ENCODE data around the gene MCM5. TPM values are rescaled to one million over a fixed set of nuclear protein-coding genes. Genes with fewer than 3 reads are reported as not detected.
"Not testable (repeated sequence)": the region's sequence is repeated elsewhere in the genome, so short reads cannot be mapped to it uniquely, and the experiment has no call there.

Gene MCM5
- total RNA-seq, 4 donors from 2014 or later: 19.8 to 25.3 (median 22.4) TPM

- 83 to 93% methylated on average over 2 of the region's 2 CpGs for WGBS, 2 donors
- H3K4me3 ChIP-seq: no peak overlapping the region
- H3K27me3 ChIP-seq: no peaks in the 10 kb centered on the region
- H3K9me3 ChIP-seq: no peaks in the 10 kb centered on the region
- no peak overlapping the region for H3K27ac ChIP-seq
- TF ChIP-seq EP300 (IDR thresholded peaks at IDR 0.05) (no peak), POLR2A (IDR thresholded peaks at IDR 0.05) (no peak)
- TF ChIP-seq, protein P1, sequence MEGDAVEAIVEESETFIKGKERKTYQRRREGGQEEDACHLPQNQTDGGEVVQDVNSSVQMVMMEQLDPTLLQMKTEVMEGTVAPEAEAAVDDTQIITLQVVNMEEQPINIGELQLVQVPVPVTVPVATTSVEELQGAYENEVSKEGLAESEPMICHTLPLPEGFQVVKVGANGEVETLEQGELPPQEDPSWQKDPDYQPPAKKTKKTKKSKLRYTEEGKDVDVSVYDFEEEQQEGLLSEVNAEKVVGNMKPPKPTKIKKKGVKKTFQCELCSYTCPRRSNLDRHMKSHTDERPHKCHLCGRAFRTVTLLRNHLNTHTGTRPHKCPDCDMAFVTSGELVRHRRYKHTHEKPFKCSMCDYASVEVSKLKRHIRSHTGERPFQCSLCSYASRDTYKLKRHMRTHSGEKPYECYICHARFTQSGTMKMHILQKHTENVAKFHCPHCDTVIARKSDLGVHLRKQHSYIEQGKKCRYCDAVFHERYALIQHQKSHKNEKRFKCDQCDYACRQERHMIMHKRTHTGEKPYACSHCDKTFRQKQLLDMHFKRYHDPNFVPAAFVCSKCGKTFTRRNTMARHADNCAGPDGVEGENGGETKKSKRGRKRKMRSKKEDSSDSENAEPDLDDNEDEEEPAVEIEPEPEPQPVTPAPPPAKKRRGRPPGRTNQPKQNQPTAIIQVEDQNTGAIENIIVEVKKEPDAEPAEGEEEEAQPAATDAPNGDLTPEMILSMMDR (IDR thresholded peaks at IDR 0.05): no peak
- peaks cover 0 to 42% (median 0%) of the 10 kb centered on the region in 3 donors for H3K36me3 ChIP-seq
- peaks cover 0 to 23% (median 6%) of the 10 kb centered on the region in 4 donors for H3K4me1 ChIP-seq
- no peak for DNase-seq (ENCODE audit: low spot score in 2 of 2)
Observed at GRCh38 chr22:35392357-35392756, 7.6 kb upstream of the MCM5 start.

DNA sequence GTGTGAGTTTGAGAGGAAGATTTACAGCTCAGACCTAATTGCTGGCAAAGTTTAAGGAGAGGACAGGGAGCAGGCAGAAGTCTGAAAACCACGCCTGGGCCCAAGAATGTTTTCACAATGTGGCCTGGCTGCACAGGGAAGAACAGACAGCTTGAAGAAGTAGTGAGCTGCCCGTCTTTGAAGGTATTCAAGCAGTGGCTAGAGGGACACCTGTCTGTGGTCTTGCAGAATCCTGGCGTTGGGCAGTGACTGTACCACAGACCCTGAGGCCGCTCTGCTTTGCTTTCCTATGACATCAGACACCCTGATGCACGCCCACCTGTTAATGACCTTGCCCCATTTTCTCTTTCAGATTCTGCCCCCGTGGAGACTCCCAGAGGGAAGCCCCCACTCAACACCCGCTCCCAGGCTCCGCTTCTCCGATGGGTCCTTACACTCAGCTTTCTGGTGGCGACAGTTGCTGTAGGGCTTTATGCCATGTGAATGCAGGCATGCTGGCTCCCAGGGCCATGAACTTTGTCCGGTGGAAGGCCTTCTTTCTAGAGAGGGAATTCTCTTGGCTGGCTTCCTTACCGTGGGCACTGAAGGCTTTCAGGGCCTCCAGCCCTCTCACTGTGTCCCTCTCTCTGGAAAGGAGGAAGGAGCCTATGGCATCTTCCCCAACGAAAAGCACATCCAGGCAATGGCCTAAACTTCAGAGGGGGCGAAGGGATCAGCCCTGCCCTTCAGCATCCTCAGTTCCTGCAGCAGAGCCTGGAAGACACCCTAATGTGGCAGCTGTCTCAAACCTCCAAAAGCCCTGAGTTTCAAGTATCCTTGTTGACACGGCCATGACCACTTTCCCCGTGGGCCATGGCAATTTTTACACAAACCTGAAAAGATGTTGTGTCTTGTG is 6.6 kb upstream of the MCM5 start:
- Histone ChIP-seq H3K27ac (no peak overlapping the region), H3K4me1 (peaks cover 0 to 30% (median 6%) of the 10 kb centered on the region in 4 donors), H3K9me3 (no peaks in the 10 kb centered on the region), H3K27me3 (no peaks in the 10 kb centered on the region), H3K36me3 (peaks cover 0 to 32% (median 0%) of the 10 kb centered on the region in 3 donors), H3K4me3 (no peak overlapping the region)
- no peak for TF ChIP-seq POLR2A (IDR thresholded peaks at IDR 0.05)
- 61 to 70% methylated on average over 16 of the region's 16 CpGs for WGBS, 2 donors
- no peak for DNase-seq (ENCODE audit: low spot score in 2 of 2)

DNA sequence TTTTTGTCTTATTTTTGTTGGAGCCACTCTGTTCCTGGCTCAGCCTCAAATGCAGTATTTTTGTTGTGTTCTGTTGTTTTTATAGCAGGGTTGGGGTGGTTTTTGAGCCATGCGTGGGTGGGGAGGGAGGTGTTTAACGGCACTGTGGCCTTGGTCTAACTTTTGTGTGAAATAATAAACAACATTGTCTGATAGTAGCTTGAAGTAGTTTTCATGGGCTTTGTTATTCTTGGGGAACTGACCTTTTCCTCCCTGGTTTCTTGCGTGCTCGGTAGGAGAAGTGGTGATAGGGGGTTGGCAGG is 6.0 kb upstream of the MCM5 start:
- no peak for DNase-seq (ENCODE audit: low spot score in 2 of 2)
- peaks cover 0 to 32% (median 0%) of the 10 kb centered on the region in 3 donors for H3K36me3 ChIP-seq
- 11 to 12% methylated on average over 4 of the region's 4 CpGs for WGBS, 2 donors
- no peak overlapping the region for H3K4me3 ChIP-seq
- no peaks in the 10 kb centered on the region for H3K9me3 ChIP-seq
- no peak overlapping the region for H3K27ac ChIP-seq
- H3K4me1 ChIP-seq: peaks cover 0 to 30% (median 6%) of the 10 kb centered on the region in 4 donors
- H3K27me3 ChIP-seq: no peaks in the 10 kb centered on the region
- TF ChIP-seq, protein P1 (IDR thresholded peaks at IDR 0.05): no peak
- TF ChIP-seq EP300 (IDR thresholded peaks at IDR 0.05) (no peak), POLR2A (IDR thresholded peaks at IDR 0.05) (no peak)

GRCh38 chr22:35394810-35395563 is 5.0 kb upstream of the MCM5 start:
- Histone ChIP-seq H3K27ac (no peak overlapping the region), H3K4me1 (peaks cover 0 to 35% (median 6%) of the 10 kb centered on the region in 4 donors), H3K9me3 (no peaks in the 10 kb centered on the region), H3K36me3 (peaks cover 0 to 24% (median 0%) of the 10 kb centered on the region in 3 donors), H3K4me3 (no peak overlapping the region), H3K27me3 (no peaks in the 10 kb centered on the region)
- TF ChIP-seq POLR2A (IDR thresholded peaks at IDR 0.05) (no peak), EP300 (IDR thresholded peaks at IDR 0.05) (no peak)
- TF ChIP-seq, protein P1 (IDR thresholded peaks at IDR 0.05): no peak
- DNase-seq (ENCODE audit: low spot score in 2 of 2): no peak
- WGBS, 2 donors: 91 to 94% methylated on average over 5 of the region's 5 CpGs

GRCh38 chr22:35396622-35397021 is 3.3 kb upstream of the MCM5 start:
- Histone ChIP-seq H3K36me3 (peaks cover 0 to 14% (median 0%) of the 10 kb centered on the region in 3 donors), H3K4me1 (peaks cover 0 to 48% (median 14%) of the 10 kb centered on the region in 4 donors), H3K27ac (peak overlapping the region in 3 of 4 donors; percentile 2 to 39 (median 23))
- not testable (repeated sequence) for DNase-seq (ENCODE audit: low spot score in 2 of 2); H3K27me3 ChIP-seq; H3K4me3 ChIP-seq; H3K9me3 ChIP-seq
- WGBS, 2 donors: 47 to 52% methylated on average over 6 of the region's 6 CpGs
